ENCODE data around the gene LENEP.

Gene LENEP, protein sequence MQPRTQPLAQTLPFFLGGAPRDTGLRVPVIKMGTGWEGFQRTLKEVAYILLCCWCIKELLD

DNA sequence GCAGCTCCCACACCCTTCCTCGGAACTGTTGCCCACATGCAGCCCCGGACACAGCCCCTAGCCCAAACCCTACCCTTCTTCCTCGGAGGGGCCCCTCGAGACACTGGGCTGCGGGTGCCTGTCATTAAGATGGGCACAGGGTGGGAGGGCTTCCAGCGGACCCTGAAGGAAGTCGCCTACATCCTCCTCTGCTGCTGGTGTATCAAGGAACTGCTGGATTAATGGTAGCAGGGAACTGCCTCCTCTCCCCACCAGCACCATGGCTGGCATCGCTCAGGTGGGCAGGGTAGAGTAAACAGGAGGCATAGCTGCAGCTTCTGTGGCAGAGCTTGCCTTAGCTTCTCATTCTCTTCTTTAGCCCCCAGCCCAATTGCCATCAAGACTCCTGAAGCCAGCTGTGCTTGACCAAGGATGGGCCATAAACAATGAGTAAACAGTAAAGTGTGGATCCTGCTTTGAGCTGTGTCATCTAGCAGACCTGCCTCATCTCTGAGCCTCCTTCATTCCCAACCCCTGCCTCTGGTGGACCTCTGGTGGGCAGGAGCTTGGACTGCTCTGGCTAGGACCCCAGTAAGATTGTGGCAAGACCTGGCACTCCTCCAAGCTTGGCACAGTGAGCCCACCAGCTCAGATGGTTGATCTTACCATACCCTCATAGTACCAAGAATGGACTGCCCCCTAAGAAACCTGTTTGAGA, at the start of gene LENEP:
LENEP (plus strand) TSS at position 15 of the 697 bp plus-strand sequence; CDS start at position 37, 22 bp downstream.
- DNase-seq = no peak

DNA sequence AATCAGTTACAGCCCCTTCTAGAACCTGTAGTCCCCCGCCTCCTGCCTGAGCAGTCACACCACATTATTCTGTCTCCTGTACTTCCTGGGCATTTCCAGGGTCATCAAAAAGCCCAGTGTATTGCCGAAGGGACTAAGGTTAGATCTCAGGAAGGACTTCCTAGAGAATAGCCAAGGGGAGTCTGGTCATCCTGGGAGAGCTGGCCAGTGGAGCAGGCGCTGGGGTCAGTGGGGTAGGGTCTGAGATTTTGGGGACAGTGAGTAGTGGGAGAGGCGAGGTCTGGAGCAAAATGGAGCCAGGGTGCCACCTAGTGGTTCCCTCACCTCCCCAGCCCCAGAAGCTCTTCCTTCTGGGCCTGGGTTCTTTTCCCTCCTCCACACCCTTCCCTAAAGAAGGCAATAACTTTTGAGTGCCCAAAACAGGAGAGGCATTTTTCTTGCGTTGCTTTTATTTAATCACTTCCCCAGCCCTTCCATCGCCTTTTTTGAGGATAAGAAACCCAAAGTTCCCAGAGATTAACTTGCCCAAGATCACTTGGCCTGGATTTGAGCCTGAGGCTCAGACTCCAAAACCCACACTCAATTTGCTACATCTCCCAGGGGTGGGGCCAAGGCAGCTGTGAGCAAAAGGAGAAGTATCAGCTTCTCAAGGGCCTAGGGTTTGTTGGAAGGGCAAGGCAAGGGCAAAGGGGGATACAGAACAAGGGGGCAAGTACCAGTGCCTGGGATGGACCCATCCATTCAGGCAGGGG, 49.6 kb upstream of the LENEP start:
- peak; percentile 46 for DNase-seq

DNA sequence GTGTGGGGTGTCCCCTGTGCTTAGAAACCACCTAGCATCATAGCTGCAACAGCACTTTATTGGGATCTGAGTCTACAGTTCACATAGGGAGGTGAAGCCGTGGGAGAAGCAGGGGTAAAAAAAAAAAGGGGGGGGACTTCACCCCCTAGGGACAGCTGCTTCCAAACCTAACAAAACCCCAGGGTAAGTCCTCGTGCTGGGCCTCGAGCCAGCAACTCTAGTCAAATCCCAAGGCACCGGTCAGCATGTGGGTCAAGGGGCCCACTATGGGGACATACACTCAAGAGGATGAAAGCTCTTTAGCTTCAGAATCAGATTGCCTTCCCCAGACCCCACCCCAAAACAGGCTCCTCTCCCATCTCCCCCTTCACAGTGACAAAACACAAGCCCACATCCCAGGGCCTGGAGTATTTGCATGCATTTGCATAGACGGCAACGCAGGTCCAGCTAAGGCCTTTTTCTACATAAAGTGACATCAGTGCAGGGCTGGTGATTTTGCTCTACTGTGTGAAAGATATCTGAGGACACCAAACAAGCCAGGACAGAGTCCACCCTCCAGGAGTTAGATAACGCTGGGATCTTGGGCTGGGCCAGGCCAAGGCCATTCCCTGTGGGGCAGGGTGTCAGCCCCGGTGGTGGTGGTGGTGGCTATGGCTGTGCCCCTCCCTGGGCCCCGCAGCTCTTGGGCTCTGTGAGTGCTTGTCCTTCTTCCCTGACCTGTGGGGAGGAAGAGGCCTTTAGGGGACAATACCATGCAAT, 48.8 kb upstream of the LENEP start:
- no peak for DNase-seq

DNA sequence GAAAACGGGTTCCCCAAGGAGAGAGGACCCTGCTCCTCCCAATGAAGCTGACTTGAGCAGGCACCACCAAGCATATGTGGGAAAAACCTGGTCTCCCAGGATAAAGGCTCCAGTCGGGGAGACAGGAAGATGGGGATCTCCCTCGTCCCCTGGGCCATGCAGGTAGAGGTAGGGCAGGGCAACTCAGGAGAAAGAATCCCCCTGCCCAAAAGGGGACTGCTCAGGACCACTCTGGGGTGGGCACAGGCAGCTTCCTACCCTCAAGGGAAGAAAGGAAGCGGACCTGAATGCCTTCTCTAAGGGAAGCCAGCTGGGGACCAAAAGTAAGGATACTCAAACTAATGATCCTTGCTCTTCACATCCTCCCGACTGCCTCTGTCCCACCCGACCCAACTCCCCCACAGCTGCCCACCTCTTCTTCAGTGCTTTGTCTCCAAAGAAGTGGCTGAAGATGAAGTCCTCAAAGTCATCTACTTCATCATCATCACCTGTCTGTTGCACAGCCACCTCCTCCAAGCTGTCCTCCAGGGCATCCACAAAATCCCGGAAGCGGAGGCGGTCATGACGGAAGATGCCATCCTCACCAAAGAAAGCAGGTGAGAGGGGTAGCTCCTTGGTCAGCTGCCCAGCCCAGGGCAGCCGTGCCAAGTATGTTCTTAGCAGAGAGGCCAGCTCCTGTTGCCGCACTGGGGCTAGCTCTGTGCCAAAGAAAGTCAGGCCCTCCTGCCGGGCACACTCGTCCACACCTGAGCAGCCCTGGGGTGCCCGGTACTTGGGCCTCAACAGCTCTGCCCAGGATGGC, 48.0 kb upstream of the LENEP start:
- no peak for DNase-seq

DNA sequence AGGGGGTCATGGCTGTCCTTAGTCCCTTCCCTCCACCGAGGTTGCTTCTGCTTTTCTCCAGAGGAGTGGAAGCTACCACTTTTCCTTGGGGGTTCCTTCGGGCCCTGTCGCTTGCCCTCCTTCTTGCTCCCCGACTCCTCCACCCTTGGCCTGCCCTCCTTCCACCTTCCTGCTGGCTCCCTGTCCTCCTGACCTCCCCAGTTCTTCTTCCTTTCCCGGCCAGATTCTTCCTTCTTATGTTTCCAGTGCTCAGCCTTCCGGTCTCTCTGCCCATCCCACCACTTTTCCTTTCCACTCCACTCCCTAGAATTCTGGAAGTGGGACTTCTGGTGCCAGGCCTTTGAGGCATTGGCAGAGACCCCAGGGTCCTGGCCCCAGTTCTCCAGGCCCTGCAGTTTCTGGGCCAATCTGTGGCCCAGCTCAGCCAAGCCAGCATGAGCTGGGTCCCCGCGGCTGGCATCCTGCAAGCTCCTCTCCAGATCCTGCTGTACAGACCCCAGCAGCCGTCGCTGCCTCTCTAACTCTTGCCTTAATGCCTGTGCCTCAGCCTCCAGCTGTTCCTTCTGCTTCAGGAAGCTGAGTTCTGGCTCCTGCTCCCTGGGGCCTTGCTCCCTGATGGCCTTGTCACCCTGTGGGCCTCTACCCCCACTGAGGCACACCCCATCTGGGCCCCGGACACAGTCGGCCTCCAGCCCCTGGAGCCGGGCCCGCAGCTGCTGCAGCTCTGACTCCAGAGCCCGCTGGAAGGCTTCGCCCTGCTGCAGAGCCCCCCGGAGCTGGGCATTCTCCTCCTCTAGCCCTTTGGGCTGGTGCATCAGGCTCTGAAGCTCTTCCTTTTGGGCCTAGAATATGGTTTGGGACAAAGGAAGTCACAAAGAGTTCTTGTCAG, 47.2 kb upstream of the LENEP start:
- DNase-seq = no peak

DNA sequence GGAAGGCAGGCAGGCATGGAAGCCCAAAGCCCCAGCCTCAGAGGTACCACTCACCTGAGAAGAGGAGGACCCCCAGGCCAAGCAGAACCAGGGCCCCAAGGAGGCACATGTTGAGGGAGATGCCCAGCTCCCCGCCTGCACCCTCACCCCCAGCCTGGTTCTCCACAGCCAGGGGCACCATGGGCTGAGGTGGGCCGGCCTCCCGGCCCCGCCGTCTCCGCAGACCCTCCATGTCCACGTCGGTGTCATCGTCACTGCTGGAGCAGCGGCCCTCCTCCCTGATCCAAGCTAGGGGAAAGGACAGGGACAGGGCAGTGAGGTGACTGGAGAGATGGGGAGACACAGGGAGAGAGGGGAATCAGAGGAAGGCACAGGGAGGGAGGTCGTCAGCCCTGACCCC, 45.3 kb upstream of the LENEP start:
- no peak for DNase-seq

DNA sequence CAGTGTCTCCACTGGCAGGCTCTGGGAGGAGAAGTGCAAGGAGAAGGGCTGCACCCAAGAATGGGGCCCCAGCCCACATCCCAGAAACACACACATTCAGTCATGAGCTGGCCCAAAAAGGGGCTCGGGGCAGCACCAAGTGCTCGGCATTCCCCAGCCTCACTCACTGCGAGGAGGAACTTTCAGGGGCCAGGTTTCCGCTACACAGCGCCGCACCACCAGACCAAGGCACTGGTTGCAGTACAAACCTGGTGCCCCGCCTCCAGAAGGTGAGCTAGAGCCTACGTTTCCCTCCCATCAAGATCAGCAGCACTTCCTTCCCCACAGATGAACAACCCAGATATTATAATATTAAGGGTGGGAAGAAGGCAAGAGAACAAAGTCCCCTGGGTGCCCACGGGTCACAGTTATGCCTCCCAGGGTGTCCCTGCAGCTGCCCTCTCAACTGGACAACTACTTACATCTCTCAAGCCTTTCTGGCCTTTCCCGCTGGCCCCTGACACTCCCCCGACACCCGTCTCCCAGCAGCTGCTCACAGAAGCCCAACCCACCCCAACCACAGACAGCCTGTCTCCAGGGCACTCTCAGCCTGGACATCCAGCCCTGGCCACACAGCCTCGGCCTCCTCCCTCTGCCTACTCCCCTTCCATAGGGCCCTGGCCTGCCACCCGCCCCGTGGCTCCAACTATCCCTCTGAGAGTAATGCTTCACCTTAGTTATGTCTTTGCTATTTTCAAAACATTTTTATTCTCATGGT, 41.3 kb upstream of the LENEP start:
- DNase-seq = no peak

DNA sequence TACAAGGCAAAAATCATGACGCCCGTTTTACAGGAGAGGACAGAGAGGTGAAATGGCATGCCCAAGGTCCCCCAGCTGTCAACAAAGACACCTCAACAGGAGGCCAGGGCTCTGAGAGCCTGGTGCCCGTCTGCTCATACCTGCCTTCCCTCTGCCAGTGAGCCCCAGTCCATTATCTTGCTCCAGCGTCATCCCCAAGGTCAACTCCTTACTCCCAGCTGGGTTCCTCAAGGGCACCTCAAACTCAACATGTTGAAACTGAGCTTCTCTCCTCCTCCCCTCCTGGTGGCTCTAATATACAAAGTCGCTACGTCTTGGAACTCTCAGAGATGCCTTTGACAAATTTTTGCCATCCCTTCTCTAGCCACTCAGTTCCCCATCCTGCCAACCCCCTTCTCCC, 40.7 kb upstream of the LENEP start:
- no peak for DNase-seq

DNA sequence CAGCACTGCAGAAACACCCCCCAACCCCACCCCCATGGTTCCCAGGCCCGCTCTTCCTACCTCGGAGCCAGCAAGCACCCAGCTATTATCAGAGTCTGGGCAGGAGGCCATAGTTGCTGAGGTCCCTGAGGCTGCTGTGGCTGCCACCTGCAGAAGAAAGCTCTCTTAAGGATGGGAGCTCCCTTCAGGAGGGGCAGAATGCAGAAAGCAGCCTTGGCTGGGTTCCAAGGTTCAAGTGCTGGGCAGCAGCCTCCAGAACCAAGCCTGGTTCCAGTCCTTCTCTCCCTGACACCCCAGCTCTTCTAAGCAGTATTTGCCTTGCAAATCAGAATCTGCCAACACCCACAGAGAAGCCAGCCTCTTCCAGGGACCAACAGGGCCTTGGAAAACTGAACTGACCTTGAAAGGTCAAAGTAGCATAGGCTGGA, 39.8 kb upstream of the LENEP start:
- no peak for DNase-seq

DNA sequence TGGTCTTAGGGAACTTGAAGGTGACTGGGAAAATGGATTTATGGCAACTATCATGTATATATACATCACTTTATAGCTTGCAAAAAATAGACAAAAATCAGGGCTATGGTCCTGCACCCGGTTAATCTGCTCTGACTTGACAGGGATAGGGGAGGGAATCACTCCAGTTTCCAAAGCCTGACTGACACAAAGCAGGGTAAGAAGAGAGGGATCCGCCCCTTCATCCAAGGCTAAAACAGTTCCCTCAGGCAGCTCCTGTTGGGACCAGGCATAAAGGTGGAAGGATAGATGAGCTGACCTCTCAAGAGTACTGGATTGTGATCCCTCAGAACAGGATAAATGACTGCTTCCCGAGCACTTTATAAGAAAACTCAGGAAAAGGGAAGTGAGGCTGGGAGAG, 38.8 kb upstream of the LENEP start:
- no peak for DNase-seq

DNA sequence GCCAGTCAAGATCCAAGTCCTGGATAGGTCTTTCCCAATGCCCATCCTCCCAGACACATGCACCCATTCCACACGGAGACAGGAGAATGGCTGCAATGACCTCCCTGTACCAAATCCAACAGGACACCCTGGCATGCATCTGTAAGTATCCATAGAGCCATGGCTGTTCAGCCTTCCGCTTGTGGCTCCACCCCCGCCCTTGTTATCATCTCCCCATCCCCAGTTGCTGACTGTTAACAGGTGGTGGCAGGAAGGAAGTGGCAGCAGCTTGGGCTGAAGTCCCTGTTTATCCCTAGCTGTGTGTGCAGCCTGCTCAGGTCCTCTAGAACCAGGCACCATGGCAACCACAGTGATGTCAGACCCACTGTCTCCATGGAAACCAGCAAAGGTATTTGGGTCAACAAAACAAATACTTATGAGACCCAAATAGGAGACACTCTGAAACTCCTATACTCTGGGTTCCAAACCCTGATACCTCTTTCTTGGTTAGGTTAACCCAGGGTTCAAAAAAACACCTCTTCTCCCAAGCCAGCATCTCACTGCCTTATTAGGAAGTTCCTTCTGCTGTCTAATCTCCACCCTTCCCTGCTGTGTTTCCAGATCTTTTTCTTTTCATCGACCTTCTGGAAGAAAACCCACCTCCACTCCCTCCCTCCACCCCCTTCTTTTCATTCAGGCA, 38.2 kb upstream of the LENEP start:
- DNase-seq = peak; percentile 58

DNA sequence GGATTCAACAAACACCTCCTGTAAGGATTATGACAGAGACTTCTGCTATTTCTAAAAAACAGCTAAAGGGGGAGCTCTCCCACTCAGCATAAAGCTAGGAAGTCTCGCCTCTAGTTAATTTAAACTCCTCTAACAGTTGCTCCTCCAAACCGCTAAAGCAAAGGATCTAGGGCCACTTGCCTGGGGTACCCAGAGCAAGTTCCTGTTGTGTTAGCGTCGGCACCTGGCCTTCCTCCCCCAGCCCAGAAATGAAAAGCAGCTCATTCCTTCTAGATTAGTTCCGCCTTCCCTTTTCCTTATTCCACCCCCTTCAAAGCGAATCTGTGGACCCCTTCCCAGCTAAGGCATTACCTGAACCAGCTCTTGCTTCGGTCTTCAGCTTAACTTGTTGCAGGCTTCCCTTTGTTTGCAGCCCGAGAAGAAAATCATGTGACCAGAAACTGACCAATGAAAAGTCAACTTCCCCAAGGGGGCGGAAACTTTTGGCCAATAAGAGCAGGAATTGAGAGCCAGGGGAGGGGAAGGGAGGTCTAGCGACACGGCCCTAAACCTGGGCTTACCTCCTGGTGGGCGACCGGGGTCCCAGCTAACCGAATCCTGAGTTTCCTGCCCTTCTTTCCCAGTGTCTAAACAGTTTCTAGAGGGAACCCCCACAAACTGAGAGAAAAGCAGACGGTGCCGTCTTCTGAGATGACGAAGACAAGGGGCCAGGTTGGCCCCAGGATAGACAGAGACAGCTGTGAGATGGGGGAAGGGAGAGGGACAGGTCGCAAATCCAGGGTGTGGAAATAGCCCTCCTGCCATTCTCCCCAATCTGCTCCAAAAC, 37.5 kb upstream of the LENEP start, which contains the start of gene PBXIP1:
PBXIP1 (minus strand) TSS at position 382 of the 826 bp plus-strand sequence. CDS start 2,378 bp downstream, outside the sequence.
- DNase-seq = peak; percentile 85

DNA sequence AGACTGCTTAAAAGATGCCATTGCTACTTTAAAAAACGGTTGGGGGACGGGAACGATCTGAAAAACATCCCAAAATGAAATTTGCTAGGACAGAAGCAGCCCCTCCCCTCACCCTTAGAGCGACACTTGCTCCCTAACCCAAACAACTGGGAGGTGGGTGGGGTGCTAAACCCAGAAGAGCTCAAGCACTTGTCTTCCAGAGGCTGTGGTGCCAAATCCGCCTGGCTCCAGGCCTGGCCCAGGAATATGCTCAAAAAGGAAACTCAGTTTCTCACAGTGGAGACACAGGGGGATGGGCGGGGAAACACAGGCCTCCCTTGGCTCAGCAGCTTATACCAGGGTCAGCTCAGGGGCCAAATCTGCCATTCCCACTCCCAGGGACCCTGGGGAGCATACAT, 36.8 kb upstream of the LENEP start:
- no peak for DNase-seq

DNA sequence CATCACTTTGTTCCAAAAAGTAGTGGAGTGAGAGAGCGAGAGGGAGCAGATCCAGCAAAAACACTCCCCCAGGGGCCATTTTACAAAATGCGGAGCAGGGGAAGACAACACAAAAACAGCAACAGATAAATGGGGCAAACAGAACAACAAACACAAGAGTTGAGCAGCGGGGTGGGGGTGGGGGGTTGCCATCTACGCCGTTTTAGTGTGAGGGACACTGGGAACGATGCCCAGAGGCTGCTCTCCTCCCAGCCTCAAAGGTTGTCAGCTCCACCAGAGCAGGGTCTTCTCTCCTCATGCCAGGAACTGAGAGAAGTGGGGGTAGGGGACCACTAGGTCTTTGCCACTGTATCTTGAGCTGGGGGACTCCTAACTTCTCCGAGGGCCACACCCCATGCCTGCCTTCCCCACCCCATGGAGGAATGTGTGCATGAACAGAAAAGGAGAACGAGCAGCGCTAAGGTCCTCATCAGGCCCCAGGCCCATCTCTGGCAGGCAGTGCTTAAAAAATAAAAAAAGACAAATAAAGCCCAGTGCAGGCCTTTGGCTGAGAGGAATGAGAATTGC, 36.2 kb upstream of the LENEP start:
- no peak for DNase-seq

DNA sequence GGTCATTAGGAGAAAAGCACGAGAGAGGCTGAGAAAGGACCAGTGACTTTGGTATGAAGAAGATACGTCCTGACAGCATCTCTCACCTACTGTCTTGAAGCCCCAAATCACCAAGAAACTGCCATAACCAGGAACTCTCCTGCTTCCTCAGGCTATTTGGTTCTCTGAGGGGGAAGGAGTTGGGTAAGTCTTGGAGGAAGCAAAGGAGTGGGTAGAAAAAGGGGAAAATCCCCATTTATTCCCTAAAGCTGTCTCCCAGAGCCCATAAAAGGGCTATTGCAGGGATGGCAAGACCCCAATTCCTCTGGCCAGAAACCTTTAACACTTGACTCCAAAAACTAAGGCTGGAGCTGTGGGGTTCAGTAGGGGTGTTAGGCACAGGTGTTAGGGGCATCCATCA, 35.4 kb upstream of the LENEP start:
- no peak for DNase-seq

DNA sequence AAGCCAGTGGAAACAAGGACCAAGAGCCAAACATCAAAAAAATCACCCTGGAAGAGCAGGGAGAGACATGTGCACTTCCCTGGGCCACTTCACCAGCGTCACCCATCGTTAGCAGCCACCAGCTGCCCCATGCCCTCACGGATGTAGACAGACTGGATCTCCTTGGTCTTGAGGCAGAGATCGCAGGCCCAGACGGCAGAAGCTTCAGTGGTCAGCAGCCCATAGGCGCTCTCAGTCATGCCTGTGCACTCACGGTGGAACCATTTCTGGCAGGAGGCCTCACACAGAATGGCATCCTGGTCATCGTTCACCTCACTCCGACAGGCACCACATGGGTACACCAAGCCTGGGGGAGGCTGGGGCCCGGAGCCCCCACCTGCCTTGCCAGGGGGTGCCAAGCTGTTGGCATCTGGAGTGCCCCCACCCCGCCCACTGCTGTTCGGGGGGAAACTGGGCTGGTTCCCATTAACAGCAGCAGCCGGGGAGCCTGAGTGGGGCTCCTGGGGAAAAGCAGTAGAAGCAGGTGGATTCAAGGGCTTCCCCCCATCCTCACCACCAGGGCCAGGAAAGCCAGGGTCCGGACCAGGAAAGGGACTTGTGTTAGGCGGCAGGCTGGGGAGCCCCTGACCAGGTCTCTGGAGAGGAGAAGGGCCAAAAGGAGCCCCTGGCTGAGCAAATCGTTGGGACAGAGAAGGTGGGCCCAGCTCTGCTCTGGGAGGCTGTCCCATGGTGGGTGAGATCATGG, 34.5 kb upstream of the LENEP start:
- no peak for DNase-seq

DNA sequence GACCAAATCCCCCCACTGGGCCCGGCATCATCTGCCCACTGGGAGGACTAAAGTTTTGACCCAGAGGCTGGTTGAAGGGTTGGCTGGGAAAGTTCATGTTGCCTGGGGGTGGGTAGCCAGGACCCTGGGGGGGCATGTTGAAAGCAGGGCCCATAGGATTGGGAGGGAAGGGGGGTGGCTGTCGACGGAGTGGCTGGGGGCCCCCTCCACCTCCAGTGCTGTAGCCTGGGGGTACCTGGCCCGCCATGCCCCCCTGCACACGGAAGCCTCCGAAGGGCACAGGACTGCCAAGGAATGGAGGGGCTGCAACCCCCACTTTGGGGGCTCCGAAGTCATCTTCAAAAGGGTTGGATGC, 34.0 kb upstream of the LENEP start:
- DNase-seq = no peak

DNA sequence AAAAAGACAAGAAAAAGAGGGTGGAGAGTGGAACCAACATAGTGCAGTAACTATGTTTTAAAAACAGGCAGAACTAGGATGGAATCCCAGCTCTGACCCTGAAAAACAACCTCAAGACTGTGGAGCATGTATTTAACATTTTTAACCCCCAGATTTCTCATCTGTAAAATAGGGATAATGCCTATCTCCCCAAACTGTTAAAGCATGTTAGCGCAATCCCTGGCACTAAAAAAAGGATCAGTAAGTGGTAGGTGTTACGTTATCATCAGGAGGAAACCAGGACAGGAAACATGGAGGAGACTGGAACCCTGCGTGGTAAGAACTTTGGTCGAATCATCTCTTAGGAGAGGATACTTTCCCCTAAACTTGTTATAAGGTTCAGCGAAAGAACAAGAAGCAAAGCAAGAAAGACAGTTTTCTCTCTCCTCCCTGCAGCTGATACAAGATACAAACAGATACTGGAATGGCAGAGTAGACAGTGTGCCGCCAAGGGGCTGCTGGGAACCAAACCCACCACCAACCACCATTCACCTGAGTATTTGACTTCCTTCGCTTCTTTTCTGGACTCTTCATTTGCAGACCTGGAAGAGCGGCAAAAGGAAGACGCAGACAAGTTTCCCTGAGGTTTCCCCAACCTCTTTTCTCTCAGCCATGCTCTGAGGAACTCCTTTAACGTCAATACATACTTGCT, 32.8 kb upstream of the LENEP start:
- no peak for DNase-seq

Measured in NCI-H1436 (cell line).